H9 (cell line): ENCODE results near the gene GLUL. TPM values are rescaled to one million over a fixed set of nuclear protein-coding genes. Genes with fewer than 3 reads are reported as not detected.

ENCODE experiments used
- DNase-seq: peaks from one replicate; pipeline ENCODE4 v3.0.0-alpha.2; 2017
- H2AFZ ChIP-seq: one replicate; pipeline ENCODE4 v1.6.1; 2013; ENCODE audit warnings: mild to moderate bottlenecking, low read length, control low read depth, moderate library complexity
- H2AK5ac ChIP-seq: 2 replicates; pipeline ENCODE4 v1.6.1; 2013; ENCODE audit warnings: low read length, control low read depth, mixed read lengths; ENCODE audit not compliant: insufficient read length
- H2BK120ac ChIP-seq: one replicate; pipeline ENCODE4 v1.6.1; 2013; ENCODE audit warnings: low read depth, mild to moderate bottlenecking, low read length, control low read depth, inconsistent platforms; ENCODE audit not compliant: poor library complexity, severe bottlenecking
- H2BK12ac ChIP-seq: 2 replicates; pipeline ENCODE4 v1.6.1; 2013; ENCODE audit warnings: low read length, control low read depth, mixed read lengths, low read depth; ENCODE audit not compliant: insufficient read length
- H2BK15ac ChIP-seq: 2 replicates; pipeline ENCODE4 v1.6.1; 2013; ENCODE audit warnings: low read depth, low read length, control low read depth
- H2BK20ac ChIP-seq: one replicate; pipeline ENCODE4 v1.6.1; 2013; ENCODE audit warnings: low read depth, mild to moderate bottlenecking, low read length, control low read depth, inconsistent platforms; ENCODE audit not compliant: poor library complexity, severe bottlenecking
- H2BK5ac ChIP-seq: 2 replicates; pipeline ENCODE4 v1.6.1; 2013; ENCODE audit warnings: low read length, control low read depth, mixed read lengths; ENCODE audit not compliant: insufficient read length
- H3K14ac ChIP-seq: 2 replicates; pipeline ENCODE4 v1.6.1; 2013; ENCODE audit warnings: low read length, control low read depth; ENCODE audit not compliant: insufficient read depth
- H3K18ac ChIP-seq: 2 replicates; pipeline ENCODE4 v1.6.1; 2013; ENCODE audit warnings: low read depth, mild to moderate bottlenecking, mixed read lengths, low read length, control low read depth; ENCODE audit not compliant: insufficient read length
- H3K23ac ChIP-seq: 2 replicates; pipeline ENCODE4 v1.6.1; 2013; ENCODE audit warnings: low read length, control low read depth, mixed read lengths, low read depth; ENCODE audit not compliant: insufficient read length
- H3K23me2 ChIP-seq: 2 replicates; pipeline ENCODE4 v1.6.1; 2013; ENCODE audit warnings: low read depth, mild to moderate bottlenecking, mixed read lengths, low read length, control low read depth; ENCODE audit not compliant: insufficient read length, poor library complexity, severe bottlenecking
- H3K27ac ChIP-seq: 2 replicates; pipeline ENCODE4 v1.5.1; 2013; ENCODE audit warnings: low read length, control low read depth, mixed read lengths, low read depth; ENCODE audit not compliant: insufficient read length
- H3K27me3 ChIP-seq: 2 replicates; pipeline ENCODE4 v1.6.1; 2013; ENCODE audit warnings: low read length, control low read depth, inconsistent platforms; ENCODE audit not compliant: insufficient read depth
- H3K4ac ChIP-seq: 2 replicates; pipeline ENCODE4 v1.6.1; 2013; ENCODE audit warnings: low read depth, mild to moderate bottlenecking, control low read depth, inconsistent platforms, low read length, moderate library complexity
- H3K4me1 ChIP-seq: 2 replicates; pipeline ENCODE4 v1.6.1; 2013; ENCODE audit warnings: low read length, control low read depth, inconsistent platforms; ENCODE audit not compliant: insufficient read depth
- H3K4me2 ChIP-seq: 2 replicates; pipeline ENCODE4 v1.6.1; 2013; ENCODE audit warnings: low read length, control low read depth, mixed read lengths; ENCODE audit not compliant: insufficient read length, insufficient read depth
- H3K56ac ChIP-seq: 2 replicates; pipeline ENCODE4 v1.6.1; 2013; ENCODE audit warnings: low read depth, mild to moderate bottlenecking, mixed read lengths, low read length, control low read depth; ENCODE audit not compliant: insufficient read length
- H3K79me1 ChIP-seq: 2 replicates; pipeline ENCODE4 v1.6.1; 2013; ENCODE audit warnings: low read depth, mild to moderate bottlenecking, moderate library complexity, low read length, control low read depth, inconsistent platforms; ENCODE audit not compliant: insufficient read depth, poor library complexity, severe bottlenecking
- H3K79me2 ChIP-seq: 2 replicates; pipeline ENCODE4 v1.6.1; 2013; ENCODE audit warnings: low read length, control low read depth, inconsistent platforms; ENCODE audit not compliant: insufficient read depth
- H3K9ac ChIP-seq: 2 replicates; pipeline ENCODE4 v1.6.1; 2013; ENCODE audit warnings: low read length, control low read depth, mixed read lengths; ENCODE audit not compliant: insufficient read length; ENCODE audit errors: extremely low read depth
- H3K9me3 ChIP-seq: one replicate; pipeline ENCODE4 v1.6.1; 2013; ENCODE audit warnings: low read depth, low read length, inconsistent platforms; ENCODE audit not compliant: control insufficient read depth
- H3T11ph ChIP-seq: one replicate; pipeline ENCODE4 v1.6.1; 2013; ENCODE audit warnings: mild to moderate bottlenecking, low read length, control low read depth, inconsistent platforms
- H4K20me1 ChIP-seq: one replicate; pipeline ENCODE4 v1.6.1; 2013; ENCODE audit not compliant: control insufficient read depth, insufficient read length, insufficient read depth
- H4K5ac ChIP-seq: 2 replicates; pipeline ENCODE4 v1.6.1; 2013; ENCODE audit warnings: low read depth, mild to moderate bottlenecking, mixed read lengths, low read length, control low read depth; ENCODE audit not compliant: insufficient read length
- H4K8ac ChIP-seq: replicated peaks from 2 replicates; pipeline ENCODE4 v1.6.1; 2013; ENCODE audit warnings: low read length, control low read depth, mixed read lengths, low read depth; ENCODE audit not compliant: insufficient read length
- H4K91ac ChIP-seq: 2 replicates; pipeline ENCODE4 v1.6.1; 2013; ENCODE audit warnings: low read depth, mild to moderate bottlenecking, moderate library complexity, mixed read lengths, low read length, control low read depth; ENCODE audit not compliant: insufficient read length
- H3K27ac Mint-ChIP-seq, 3 experiments: 2 replicates in 2 of 3; 3 replicates in 1 of 3; pipeline ENCODE4 v1.8.0; 2020 to 2021; ENCODE audit warnings: mixed read lengths in 3 of 3, mild to moderate bottlenecking in 1 of 3, moderate library complexity in 1 of 3
- H3K27me3 Mint-ChIP-seq: 2 replicates; pipeline ENCODE4 v1.8.0; 2021; ENCODE audit warnings: low read depth, mild to moderate bottlenecking, moderate library complexity, mixed read lengths
- H3K36me3 Mint-ChIP-seq, 3 experiments: 2 replicates in 2 of 3; 3 replicates in 1 of 3; pipeline ENCODE4 v1.8.0; 2020 to 2021; ENCODE audit warnings: low read depth in 3 of 3, mixed read lengths in 3 of 3; ENCODE audit not compliant: insufficient read depth in 1 of 3
- H3K4me1 Mint-ChIP-seq, 2 experiments: 2 replicates each; pipeline ENCODE4 v1.8.0; 2020; ENCODE audit warnings: mixed read lengths in 2 of 2
- H3K4me3 Mint-ChIP-seq, 2 experiments: 2 replicates in 1 of 2; 3 replicates in 1 of 2; pipeline ENCODE4 v1.8.0; 2020 to 2021; ENCODE audit warnings: mild to moderate bottlenecking in 2 of 2, mixed read lengths in 2 of 2, moderate library complexity in 1 of 2
- H3K9me3 Mint-ChIP-seq, 2 experiments: 2 replicates in 1 of 2; 3 replicates in 1 of 2; pipeline ENCODE4 v1.8.0; 2020; ENCODE audit warnings: mild to moderate bottlenecking in 2 of 2, mixed read lengths in 2 of 2, moderate library complexity in 1 of 2
- CTCF ChIP-seq: fragments of 200-600 bp; sonication (generic); conservative IDR thresholded peaks from 3 replicates; pipeline ENCODE4 v1.8.0; 2021; ENCODE audit warnings: antibody characterized with exemption, mild to moderate bottlenecking
- WGBS: extraction: QIAGEN DNeasy Blood & Tissue Kit; methylation state at CpG from one replicate; pipeline ENCODE4 v1.1.7; 2013; ENCODE audit warnings: missing lambda C conversion rate, low lambda C conversion rate, mixed read lengths; ENCODE audit not compliant: insufficient read length; ENCODE audit errors: extremely low coverage; 5-methylcytosine and 5-hydroxymethylcytosine counted together
- total RNA-seq: library from RNA; stranded (reverse); gene quantifications from 2 replicates; pipeline ENCODE4 v1.2.1, GENCODE V29; 2021

Gene GLUL
- total RNA-seq, 1 experiment from 2014 or later: 332 TPM

- Histone ChIP-seq H3K27me3 (no peaks in the 10 kb centered on the region), H3K18ac (no peak overlapping the region), H3T11ph (no peak overlapping the region), H2BK20ac (no peak overlapping the region), H2BK15ac (no peak overlapping the region), H2AFZ (no peak overlapping the region), H3K79me2 (no peaks in the 10 kb centered on the region), H3K79me1 (no peaks in the 10 kb centered on the region), H3K23ac (no peak overlapping the region), H3K9me3 (no peaks in the 10 kb centered on the region), H3K56ac (no peak overlapping the region), H2BK12ac (no peak overlapping the region), H4K5ac (no peak overlapping the region), H3K9ac (no peak overlapping the region), H3K4ac (no peak overlapping the region), H2BK120ac (no peak overlapping the region), H3K27ac (no peak overlapping the region), H2AK5ac (no peak overlapping the region), H3K4me1 (peaks cover 2% of the 10 kb centered on the region; the same call in 1 of the 2 replicates), H3K4me2 (no peak overlapping the region), H3K23me2 (no peaks in the 10 kb centered on the region), H4K91ac (no peak overlapping the region), H2BK5ac (no peak overlapping the region), H4K20me1 (no peaks in the 10 kb centered on the region), H4K8ac (no peak overlapping the region), H3K14ac (no peak overlapping the region)
- Mint-ChIP-seq H3K9me3 (no peaks in the 10 kb centered on the region), H3K4me3 (no peak overlapping the region), H3K27ac (no peak overlapping the region), H3K27me3 (peaks cover 2% of the 10 kb centered on the region), H3K4me1 (peaks cover 18 to 25% of the 10 kb centered on the region in 2 experiments), H3K36me3 (no peaks in the 10 kb centered on the region)
- no peak for DNase-seq
- TF ChIP-seq CTCF: no peak
- no CpG with 5 or more reads among the region's 10 CpGs for WGBS
Observed at GRCh38 chr1:182337736-182338571, 53.6 kb downstream of the GLUL start.
